GM18511 (cell line): Measurements from ENCODE around the gene ZXDA.
"Not testable (repeated sequence)": the region's sequence is repeated elsewhere in the genome, so short reads cannot be mapped to it uniquely, and the experiment has no call there.

Source experiments
- ATAC-seq: cut with Tn5 transposase; IDR thresholded peaks from one replicate; pipeline ENCODE4 v1.9.1; 2021; ENCODE audit warnings: mild to moderate bottlenecking, moderate library complexity; ENCODE audit not compliant: unreplicated experiment

The ZXDA gene

GRCh38 chrX:57910287-57910912 lies at the start of gene ZXDA:
Gene ZXDA (minus strand): TSS chrX:57910458. CDS start chrX:57910420, 38 bp downstream.
- ATAC-seq: peak; percentile 66

- peak; percentile 13 for ATAC-seq
Measured at GRCh38 chrX:57952320-57952678, 42.0 kb upstream of the ZXDA start.

- ATAC-seq: peak; percentile 55
Measured at GRCh38 chrX:57951666-57952319, 41.5 kb upstream of the ZXDA start.

GRCh38 chrX:57933321-57933720 lies 23.1 kb upstream of the ZXDA start:
- ATAC-seq: no peak

- ATAC-seq: no peak
Measured at GRCh38 chrX:57932266-57932665, 22.0 kb upstream of the ZXDA start.

GRCh38 chrX:57930051-57930450 lies 19.8 kb upstream of the ZXDA start:
- ATAC-seq: no peak

- no peak for ATAC-seq
Measured at GRCh38 chrX:57929373-57929772, 19.1 kb upstream of the ZXDA start.

GRCh38 chrX:57925806-57926205 lies 15.5 kb upstream of the ZXDA start:
- ATAC-seq: no peak

GRCh38 chrX:57918750-57919436 lies 8.6 kb upstream of the ZXDA start:
- ATAC-seq: peak; percentile 48

GRCh38 chrX:57915680-57916079 lies 5.4 kb upstream of the ZXDA start:
- peak; percentile 48 for ATAC-seq

GRCh38 chrX:57909595-57910286 lies 517 bp downstream of the ZXDA start:
- peak; percentile 82 for ATAC-seq

- not testable (repeated sequence) for ATAC-seq
Measured at GRCh38 chrX:57908972-57909594, 1.2 kb downstream of the ZXDA start.

GRCh38 chrX:57906790-57907189 lies 3.5 kb downstream of the ZXDA start:
- no peak for ATAC-seq

- no peak for ATAC-seq
Measured at GRCh38 chrX:57905141-57905540, 5.1 kb downstream of the ZXDA start.

GRCh38 chrX:57904176-57904880 lies 5.9 kb downstream of the ZXDA start:
- ATAC-seq: no peak

- ATAC-seq: peak; percentile 59
Measured at GRCh38 chrX:57902633-57903032, 7.6 kb downstream of the ZXDA start.

- no peak for ATAC-seq
Measured at GRCh38 chrX:57901466-57901865, 8.8 kb downstream of the ZXDA start.

- ATAC-seq: no peak
Measured at GRCh38 chrX:57900975-57901374, 9.3 kb downstream of the ZXDA start.

GRCh38 chrX:57899906-57900305 lies 10.4 kb downstream of the ZXDA start:
- ATAC-seq: no peak

GRCh38 chrX:57899064-57899463 lies 11.2 kb downstream of the ZXDA start:
- ATAC-seq: no peak

- no peak for ATAC-seq
Measured at GRCh38 chrX:57871463-57871862, 38.8 kb downstream of the ZXDA start.
